ENCODE measurements around the gene PI4KB. TPM values are rescaled to one million over a fixed set of nuclear protein-coding genes. Genes with fewer than 3 reads are reported as not detected.
A peak's percentile ranks its signal among the peaks of the same experiment; 100 is the strongest.

The PI4KB gene
- total RNA-seq, 4 donors from 2014 or later, result 45.4 to 55.3 (median 49.4) TPM

- intact Hi-C loops (cut with DNase I; ENCODE audit: low total_unique reads), result no loop called here
- 82 to 86% methylated on average over 17 of the region's 17 CpGs for WGBS, 2 donors
- no peak for DNase-seq (ENCODE audit: low spot score in 2 of 2)
- H3K4me3 ChIP-seq (ENCODE audit: low read depth, poor library complexity, severe bottlenecking), result no peak overlapping the region
- TF ChIP-seq CTCF (IDR thresholded peaks at IDR 0.05) (no peak), POLR2A (IDR thresholded peaks at IDR 0.05) (no peak)
These were observed 11.5 kb downstream of the PI4KB start for GRCh38 chr1:151315565-151316235.

- H3K4me3 ChIP-seq (ENCODE audit: low read depth, poor library complexity, severe bottlenecking), result no peak overlapping the region
- intact Hi-C loops (cut with DNase I; ENCODE audit: low total_unique reads), result no loop called here
- TF ChIP-seq POLR2A (IDR thresholded peaks at IDR 0.05) (no peak), CTCF (IDR thresholded peaks at IDR 0.05) (no peak)
- peak; percentile 54 to 94 for DNase-seq (ENCODE audit: low spot score in 2 of 2)
- WGBS, 2 donors, result 39 to 57% methylated on average over 3 of the region's 3 CpGs
These were observed 12.9 kb downstream of the PI4KB start for GRCh38 chr1:151314137-151314875.

GRCh38 chr1:151313501-151313900 lies 13.7 kb downstream of the PI4KB start:
- no peak for TF ChIP-seq POLR2A (IDR thresholded peaks at IDR 0.05)
- no peak for TF ChIP-seq CTCF (IDR thresholded peaks at IDR 0.05)
- 38 to 51% methylated on average over 2 of the region's 2 CpGs for WGBS, 2 donors
- no peak overlapping the region for H3K4me3 ChIP-seq (ENCODE audit: low read depth, poor library complexity, severe bottlenecking)
- DNase-seq (ENCODE audit: low spot score in 2 of 2), result no peak
- intact Hi-C loops (cut with DNase I; ENCODE audit: low total_unique reads), result no loop called here

GRCh38 chr1:151312826-151313225 lies 14.4 kb downstream of the PI4KB start:
- DNase-seq (ENCODE audit: low spot score in 2 of 2), result no peak
- TF ChIP-seq POLR2A (IDR thresholded peaks at IDR 0.05) (no peak), CTCF (IDR thresholded peaks at IDR 0.05) (no peak)
- intact Hi-C loops (cut with DNase I; ENCODE audit: low total_unique reads), result no loop called here
- WGBS, 2 donors, result 83 to 93% methylated on average over 8 of the region's 8 CpGs
- no peak overlapping the region for H3K4me3 ChIP-seq (ENCODE audit: low read depth, poor library complexity, severe bottlenecking)

- DNase-seq (ENCODE audit: low spot score in 2 of 2), result no peak
- intact Hi-C loops (cut with DNase I; ENCODE audit: low total_unique reads), result no loop called here
- TF ChIP-seq POLR2A (IDR thresholded peaks at IDR 0.05), result no peak
- TF ChIP-seq CTCF (IDR thresholded peaks at IDR 0.05), result no peak
- WGBS, 2 donors, result 88 to 89% methylated on average over 4 of the region's 4 CpGs
- no peak overlapping the region for H3K4me3 ChIP-seq (ENCODE audit: low read depth, poor library complexity, severe bottlenecking)
These were observed 14.8 kb downstream of the PI4KB start for GRCh38 chr1:151312411-151312810.

Data from lower leg skin (tissue), 4 donors.